Left renal pelvis (tissue), 4 donors: ENCODE results near the gene PDE6A. TPM values are rescaled to one million over a fixed set of nuclear protein-coding genes. Genes with fewer than 3 reads are reported as not detected.

ENCODE experiments used
- DNase-seq, 4 donors: peaks; one replicate each; pipeline ENCODE4 v3.0.0-alpha.2; 2013; ENCODE audit warnings: low read depth in 4 of 4, low spot score in 3 of 4
- polyA plus RNA-seq, 4 donors: library from polyadenylated mRNA; unstranded; fragments of 120-200 nt; gene quantifications; one replicate each; pipeline ENCODE4 v1.2.1, GENCODE V29; 2013; ENCODE audit not compliant: insufficient read length in 4 of 4

PDE6A gene
- polyA plus RNA-seq, 4 donors = 0.09 to 0.21 (median 0.10) TPM

DNA sequence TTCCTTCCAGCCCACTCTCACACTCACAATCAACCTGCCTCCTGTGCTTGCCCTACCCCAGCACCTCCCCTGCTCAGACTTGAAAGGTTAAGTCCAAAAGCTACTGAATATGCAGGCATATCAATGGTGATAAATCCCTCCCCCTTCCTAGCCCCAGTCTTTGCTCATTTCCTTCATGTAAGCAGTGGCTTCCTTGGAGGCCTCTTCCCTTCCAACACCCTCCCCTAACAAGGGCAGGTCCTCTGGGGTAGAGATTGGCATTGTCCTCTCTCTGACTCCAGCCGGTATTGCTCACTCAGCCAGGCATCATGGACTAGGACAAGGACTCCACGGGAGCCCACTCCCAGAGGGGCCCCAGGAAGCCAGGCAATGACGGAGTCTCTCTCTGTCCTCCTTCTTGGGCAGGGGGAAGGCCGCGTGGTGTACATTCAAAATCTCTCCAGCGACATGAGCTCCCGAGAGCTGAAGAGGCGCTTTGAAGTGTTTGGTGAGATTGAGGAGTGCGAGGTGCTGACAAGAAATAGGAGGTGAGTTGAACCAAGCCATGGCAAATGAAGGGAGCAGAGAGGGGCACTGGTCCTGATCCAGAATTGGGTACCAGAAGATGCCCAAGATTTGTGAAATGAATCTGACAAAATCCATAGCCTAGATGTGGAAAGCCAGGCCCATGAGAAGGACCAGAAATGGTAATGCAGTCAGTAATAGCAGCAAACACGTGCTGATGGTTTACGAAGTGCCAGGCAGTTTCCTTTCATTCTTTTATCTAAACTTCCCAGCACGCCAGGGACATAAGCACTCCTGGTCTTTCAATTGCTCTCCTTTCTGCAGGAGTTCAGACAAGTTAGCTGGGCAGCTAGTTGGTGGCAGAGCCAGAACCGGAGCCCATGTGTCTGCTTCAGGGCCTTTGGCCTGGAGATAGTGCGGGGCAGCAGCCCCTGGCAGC lies 102.5 kb downstream of the PDE6A start:
- no peak for DNase-seq

DNA sequence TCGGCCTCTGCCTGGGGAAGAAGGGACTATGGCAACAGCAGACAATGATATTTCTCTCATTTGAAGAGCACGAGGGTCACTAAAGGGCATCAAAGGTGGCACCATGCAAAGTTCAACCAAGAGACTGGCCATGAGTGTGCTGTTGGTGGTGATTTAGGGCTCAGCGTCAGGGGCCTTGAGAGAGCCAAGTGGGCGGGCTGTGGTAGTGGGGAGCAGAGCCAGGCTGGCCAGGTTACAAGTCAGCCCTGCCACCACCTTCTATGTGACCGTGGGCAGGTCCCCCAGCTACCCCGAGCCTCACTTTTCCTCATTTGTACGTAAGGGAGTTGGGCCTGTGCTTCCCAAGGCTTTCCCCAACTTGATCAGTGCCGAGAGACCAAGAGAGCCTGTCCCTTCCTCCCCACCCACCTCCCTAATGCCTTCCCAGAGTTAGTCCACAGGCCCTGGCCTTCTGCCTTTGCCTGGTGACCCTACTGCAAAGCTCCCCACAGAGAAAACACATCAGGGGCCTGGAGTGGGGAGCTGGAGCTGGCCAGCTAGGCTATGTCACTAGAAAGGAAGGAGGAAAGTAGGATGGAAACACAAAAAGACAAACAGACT lies 104.3 kb downstream of the PDE6A start:
- no peak for DNase-seq

DNA sequence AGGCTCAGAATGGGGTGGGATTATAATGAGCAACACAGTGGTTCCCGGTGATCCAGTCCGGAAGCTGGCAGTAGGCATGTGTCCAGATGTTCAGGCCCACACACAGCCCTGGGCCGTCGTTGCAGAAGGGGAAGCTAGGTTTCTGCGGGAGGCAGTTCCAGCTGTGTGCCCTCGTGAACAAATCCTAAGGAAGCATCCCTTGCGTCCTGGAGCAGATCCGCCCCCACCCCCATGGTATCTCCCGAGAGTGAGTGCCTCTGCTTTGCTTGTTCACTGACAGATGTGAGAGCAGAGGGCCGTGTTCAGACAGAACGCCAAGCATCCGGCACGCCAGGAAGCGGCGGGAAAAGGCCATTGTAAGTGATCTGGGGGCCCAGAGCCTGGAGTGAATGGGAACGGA lies 104.8 kb downstream of the PDE6A start:
- no peak for DNase-seq

DNA sequence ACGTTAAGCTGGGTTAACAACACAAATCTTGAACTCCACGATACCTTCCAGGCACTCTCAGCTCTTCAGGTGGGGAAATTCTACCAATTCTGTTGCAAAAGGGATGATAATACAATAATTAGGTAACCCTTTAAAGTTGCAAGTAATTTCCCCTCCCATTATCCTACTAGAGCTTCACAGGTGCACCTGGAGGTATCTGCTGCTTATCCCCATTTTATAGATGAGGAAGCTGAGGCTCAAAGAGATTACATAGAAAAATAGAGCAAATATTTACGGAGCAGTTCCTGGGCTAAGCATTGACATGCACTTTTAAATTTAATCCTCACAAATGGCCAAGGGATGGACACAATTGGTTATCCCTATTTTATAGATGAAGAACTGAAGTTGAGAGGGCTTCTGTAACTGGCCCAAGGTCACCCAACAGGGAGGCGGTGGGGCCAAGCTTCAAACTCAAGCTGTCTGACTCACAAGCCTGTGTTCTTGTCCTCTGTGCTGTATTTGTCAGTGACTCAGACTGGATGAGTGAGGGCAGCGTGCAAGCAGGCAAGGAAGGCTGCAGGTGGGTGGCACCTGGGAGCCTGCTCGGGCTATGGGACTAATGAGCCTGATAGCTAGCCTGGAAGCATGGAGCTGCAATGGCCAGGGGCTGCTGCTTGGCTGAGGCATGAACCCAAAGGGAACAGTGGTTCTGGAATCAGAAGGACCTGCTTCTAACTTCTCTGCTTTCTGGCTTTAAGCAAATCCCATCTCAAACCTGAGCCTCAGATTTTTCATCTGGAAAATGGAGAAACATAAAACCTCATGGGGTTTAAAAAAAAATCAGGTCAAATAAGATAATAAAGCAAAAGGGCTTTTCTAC lies 105.5 kb downstream of the PDE6A start:
- no peak for DNase-seq

DNA sequence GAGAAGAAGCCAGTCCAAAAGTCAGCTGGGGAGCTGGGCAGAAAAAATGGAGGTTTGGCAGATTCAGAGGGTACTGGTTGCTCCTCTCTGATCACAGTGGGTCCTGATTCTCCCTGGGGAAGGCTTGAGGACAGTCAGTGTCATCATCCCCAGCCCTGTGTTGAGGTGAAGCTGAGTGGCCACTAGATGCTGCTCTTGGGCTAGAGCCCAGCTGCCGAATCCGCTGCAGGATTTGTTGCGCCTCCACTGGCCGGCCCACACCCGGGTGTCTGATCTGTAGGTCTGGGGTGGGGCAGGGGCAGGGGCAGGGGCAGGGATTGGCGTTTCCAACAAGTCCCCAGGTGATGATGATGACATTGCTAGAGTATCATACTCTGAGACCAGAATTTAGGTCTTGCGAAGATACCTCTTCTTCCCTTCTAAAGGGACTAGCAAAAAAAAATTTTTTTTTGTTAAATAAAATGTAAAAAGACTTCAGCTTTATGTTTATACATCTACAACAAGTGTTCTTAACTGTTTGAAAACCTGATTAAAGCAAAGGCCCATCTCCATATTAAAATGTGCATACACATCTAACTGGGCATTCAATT lies 106.8 kb downstream of the PDE6A start:
- DNase-seq = no peak

DNA sequence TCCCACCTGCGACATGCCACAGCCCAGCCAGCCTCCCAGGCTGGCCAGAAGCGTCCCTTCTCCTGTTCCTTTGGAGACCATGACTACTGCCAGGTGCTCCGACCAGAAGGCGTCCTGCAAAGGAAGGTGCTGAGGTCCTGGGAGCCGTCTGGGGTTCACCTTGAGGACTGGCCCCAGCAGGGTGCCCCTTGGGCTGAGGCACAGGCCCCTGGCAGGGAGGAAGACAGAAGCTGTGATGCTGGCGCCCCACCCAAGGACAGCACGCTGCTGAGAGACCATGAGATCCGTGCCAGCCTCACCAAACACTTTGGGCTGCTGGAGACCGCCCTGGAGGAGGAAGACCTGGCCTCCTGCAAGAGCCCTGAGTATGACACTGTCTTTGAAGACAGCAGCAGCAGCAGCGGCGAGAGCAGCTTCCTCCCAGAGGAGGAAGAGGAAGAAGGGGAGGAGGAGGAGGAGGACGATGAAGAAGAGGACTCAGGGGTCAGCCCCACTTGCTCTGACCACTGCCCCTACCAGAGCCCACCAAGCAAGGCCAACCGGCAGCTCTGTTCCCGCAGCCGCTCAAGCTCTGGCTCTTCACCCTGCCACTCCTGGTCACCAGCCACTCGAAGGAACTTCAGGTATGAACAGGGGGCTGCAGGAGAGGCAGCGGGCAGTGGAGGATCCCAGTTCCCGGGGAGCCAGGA lies 108.0 kb downstream of the PDE6A start:
- DNase-seq = no peak

DNA sequence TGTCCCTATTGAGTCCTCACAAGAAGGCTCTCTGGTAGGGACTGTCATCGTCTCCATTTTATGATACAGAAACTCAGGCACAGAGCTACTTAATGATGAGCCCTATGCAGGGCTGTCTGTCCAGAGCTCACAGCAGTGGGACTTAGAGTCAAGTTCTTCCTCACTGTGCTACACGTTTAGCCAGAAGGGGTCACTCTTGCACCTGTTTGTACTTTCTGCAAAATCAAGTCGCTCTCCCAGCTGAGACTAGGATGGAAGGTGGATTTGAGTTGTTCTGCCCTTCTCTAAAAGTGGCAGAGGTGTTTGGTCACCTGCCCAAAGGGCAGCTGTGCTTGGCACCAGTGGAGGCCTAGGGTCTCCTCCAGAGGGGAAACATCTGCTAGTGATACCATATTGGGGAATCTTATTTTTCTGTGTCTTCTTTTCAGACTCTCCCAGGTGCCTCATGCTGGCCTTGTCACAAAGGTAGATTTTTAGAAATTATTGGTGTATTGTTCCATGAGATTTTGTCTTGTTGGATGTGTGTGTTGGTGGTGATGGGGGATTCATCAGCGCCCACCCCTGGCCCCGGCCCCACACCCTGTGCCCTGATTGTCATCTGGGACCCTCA lies 110.2 kb downstream of the PDE6A start:
- DNase-seq = peak; percentile 48 to 79 (median 65)

DNA sequence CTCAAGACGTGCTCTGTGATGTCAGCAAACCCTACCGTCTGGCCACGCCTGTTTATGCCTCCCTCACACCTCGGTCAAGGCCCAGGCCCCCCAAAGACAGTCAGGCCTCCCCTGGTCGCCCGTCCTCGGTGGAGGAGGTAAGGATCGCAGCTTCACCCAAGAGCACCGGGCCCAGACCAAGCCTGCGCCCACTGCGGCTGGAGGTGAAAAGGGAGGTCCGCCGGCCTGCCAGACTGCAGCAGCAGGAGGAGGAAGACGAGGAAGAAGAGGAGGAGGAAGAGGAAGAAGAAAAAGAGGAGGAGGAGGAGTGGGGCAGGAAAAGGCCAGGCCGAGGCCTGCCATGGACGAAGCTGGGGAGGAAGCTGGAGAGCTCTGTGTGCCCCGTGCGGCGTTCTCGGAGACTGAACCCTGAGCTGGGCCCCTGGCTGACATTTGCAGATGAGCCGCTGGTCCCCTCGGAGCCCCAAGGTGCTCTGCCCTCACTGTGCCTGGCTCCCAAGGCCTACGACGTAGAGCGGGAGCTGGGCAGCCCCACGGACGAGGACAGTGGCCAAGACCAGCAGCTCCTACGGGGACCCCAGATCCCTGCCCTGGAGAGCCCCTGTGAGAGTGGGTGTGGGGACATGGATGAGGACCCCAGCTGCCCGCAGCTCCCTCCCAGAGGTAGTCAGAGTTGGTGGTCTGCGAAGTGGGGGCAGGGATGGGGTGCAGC lies 111.3 kb downstream of the PDE6A start:
- DNase-seq = no peak

DNA sequence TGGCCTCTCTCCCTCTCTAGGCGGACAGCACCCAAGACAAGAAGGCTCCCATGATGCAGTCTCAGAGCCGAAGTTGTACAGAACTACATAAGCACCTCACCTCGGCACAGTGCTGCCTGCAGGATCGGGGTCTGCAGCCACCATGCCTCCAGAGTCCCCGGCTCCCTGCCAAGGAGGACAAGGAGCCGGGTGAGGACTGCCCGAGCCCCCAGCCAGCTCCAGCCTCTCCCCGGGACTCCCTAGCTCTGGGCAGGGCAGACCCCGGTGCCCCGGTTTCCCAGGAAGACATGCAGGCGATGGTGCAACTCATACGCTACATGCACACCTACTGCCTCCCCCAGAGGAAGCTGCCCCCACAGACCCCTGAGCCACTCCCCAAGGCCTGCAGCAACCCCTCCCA lies 112.0 kb downstream of the PDE6A start:
- DNase-seq = no peak

DNA sequence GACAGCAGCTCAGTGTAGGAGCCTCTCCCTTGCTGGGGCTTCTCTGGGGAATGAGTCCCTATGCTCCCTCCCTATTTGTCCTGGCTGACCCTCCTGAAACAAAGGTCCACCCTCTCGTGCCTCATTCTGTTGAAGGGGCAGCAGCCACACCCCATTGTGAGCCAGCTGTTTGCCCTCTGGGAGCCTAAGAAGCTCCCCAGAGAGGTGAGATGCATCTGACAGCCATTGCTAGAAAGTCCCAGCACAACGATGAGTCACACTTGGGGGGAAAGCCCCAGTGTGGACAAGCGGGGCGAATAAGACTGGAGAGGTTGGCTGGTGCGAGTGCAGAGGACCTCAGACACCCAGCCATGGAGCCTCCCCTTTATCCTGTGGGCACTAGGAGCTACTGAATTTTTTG lies 113.1 kb downstream of the PDE6A start:
- no peak for DNase-seq

DNA sequence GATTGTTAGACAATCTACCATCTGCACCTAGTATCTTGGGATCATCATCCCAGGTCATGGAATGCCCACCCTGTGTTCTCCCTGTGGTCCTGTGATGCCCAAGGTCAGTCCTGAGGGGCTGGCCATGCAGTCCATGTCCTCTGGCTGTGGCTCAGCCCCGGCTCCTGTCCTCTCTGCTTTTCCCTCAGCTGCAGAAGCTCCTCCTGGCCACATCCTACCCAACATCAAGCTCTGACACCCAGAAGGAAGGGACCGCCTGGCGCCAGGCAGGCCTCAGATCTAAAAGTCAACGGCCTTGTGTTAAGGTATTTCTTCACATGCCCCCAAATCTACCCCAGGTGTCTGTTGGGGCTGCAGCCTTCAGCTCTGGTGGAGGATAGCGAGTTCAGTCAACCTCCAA lies 114.0 kb downstream of the PDE6A start:
- no peak for DNase-seq

DNA sequence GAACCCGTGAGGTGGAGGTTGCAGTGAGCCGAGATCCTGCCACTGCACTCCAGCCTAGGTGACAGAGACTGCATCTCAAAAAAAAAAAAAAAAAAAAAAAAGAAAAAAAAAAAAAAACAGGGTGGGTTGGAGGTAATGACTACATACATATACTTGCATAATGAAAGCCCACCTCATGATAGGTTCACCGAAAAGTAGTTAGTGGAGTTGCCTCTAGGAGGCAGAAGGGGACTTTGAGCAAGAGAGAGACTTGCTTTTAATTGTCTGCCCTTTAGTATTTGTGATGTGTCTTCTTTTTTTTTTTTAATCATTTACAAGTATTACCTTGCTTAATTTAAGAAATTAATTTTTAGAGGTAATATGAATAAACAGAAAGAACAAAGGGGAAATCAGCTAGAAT lies 114.6 kb downstream of the PDE6A start:
- DNase-seq = no peak

DNA sequence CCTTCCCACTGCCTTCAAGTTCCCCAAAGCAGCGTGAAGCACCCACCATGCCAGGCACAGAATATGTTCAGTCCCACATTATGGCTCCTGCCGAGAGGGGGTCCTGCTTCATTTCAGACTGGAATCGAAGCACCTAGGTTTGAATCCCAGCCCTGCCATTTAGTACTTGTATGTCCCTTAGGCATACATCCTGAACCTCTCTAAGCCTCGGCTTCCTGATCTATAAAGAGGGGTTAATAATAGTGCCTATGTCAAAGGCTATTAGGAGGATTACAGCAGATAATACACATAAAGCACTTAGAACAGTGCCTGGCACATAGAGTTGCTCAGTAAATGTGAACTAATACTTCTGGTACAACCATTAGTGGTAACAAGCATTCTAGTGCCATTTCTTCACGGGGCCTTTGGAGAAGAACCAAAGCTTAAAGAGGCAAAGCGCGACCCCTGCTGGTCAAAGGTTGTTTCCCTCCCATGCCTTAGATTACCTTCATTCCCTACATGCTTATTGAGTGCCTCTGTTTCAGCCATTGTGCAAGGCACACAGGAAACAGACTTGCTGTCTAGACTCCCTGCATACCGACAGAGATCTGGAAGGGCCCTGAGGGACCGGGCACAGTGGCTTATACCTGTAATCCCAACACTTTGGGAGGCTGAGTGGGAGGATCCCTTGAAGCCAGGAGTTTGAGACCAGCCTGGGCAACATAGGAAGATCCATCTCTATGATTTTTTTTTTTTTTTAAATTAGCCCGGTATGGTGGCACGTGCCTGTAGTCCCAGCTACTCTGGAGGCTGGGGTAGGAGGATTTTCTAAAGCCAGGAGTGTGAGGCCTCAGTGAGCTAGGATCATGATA lies 116.2 kb downstream of the PDE6A start:
- peak; percentile 61 to 79 (median 76) for DNase-seq

DNA sequence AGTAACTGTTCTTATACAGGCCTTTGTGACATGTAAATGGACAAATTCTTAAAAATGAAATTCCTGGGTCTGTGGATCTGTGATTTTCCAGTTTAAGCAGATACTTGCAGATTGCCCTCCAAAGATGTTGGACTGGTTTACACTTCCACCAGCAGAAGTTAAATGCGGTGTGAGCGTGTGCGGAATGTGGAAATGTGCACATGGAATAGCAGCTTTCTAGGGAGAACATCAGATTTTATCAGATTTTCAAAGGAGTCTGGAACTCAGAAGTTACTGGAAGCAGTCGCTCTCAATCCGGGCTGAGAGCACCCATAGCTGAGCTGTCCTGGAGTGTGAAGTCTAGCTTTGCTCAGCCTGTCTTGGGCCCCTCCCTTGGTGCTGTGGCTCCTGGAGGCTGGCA lies 117.0 kb downstream of the PDE6A start:
- no peak for DNase-seq

DNA sequence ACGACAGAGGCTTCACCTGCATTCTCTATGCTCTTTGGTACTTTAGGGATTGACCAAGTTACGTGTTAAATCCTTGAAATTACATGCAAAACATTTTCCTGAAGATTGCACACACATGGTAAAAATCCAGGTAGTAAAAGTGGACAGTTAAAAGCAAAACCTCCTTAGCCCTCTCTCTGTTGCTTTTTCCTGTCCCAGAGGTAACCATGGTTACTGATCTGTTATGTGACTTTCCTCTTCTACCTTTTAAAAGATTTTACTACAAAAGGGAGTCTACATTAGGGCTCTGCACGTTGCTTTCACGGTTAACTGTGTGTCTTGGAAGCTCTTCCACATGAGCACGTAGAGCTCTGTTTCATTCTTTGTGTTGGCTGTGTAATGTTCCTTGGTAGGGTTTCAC lies 117.5 kb downstream of the PDE6A start:
- no peak for DNase-seq

DNA sequence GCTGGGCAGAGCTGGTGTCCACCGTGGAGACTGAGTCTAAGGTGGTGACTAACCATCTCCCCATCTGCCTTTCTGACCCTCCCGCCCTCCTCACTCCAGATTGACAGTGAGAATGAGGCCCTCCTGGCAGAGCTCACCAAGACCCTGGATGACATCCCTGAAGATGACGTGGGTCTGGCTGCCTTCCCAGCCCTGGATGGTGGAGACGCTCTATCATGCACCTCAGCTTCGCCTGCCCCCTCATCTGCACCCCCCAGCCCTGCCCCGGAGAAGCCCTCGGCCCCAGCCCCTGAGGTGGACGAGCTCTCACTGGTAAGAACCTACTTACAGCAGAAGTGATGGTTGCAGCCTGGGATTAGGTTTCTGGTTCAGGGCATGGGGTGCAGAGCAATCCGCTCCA lies 118.0 kb downstream of the PDE6A start:
- no peak for DNase-seq

DNA sequence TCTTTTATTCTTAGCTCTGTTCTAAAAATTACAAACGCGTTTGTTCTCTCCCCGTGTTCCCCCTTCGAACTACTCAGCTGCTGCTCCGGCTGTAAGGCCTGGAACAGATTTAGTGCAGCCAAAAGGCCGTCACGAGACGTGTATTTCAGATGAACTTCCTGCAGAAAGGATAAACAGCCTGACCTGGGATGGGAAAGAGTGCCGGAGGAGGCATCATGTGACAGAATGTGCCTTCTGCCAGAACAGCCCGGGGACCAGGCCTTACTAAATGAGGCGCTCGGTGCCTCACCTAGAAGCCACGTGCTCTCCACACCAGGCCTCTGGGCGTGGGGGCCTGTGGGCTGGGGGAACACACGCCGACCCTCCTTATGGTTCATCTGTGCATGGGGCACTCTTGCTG lies 119.7 kb downstream of the PDE6A start:
- no peak for DNase-seq

DNA sequence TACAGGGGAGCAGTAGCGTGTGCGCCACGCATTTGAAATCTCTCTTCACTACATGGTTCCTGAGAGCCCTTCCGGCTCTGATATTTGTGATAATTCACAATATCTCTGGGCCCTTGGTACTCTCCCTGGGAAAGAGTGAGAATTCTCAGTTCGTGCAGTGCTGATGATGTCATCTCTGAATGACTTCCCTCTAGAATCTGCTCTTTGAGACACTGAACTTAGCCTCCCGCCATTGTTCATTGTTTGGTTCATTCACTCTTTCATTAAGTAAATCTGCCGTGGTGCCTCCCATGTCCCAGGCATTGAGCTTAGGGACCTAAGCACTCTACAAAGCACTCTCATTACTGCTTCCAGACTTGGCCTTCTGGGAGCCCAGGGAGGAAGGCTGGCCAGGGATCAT lies 120.5 kb downstream of the PDE6A start:
- no peak for DNase-seq
